K562 (cell line): Measurements from ENCODE around the gene SART3.

Source experiments
- KLF6 ChIP-seq: fragments of 250-450 bp; sonication (Bioruptor Pico); IDR thresholded peaks from 2 replicates; pipeline ENCODE4 v1.4.0; 2020; ENCODE audit warnings: mild to moderate bottlenecking, moderate library complexity, borderline replicate concordance
- RBM14 ChIP-seq: fragments of 200-400 bp; formaldehyde crosslinking; IDR thresholded peaks from 2 replicates; pipeline ENCODE4 v1.6.1; 2018; ENCODE audit warnings: low read depth, mild to moderate bottlenecking, low read length, moderate library complexity, borderline replicate concordance; ENCODE audit not compliant: insufficient read depth
- TF ChIP-seq, protein P1 (sequence below): sonication (generic); formaldehyde crosslinking; IDR thresholded peaks from 2 replicates; pipeline ENCODE4 v1.9.0; 2022; ENCODE audit warnings: mild to moderate bottlenecking, missing genetic modification reagents

GRCh38 chr12:108597559-108598471 is 36.8 kb upstream of the SART3 start, which contains the start of gene TMEM119:
- TF ChIP-seq, protein P1, sequence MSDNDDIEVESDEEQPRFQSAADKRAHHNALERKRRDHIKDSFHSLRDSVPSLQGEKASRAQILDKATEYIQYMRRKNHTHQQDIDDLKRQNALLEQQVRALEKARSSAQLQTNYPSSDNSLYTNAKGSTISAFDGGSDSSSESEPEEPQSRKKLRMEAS (CRISPR knock-in tag), result no peak
- TF ChIP-seq RBM14, result no peak
- TF ChIP-seq KLF6 (CRISPR knock-in tag), result no peak
